ENCODE results near the gene MAPK11. TPM values are rescaled to one million over a fixed set of nuclear protein-coding genes. Genes with fewer than 3 reads are reported as not detected.

The MAPK11 gene
- total and polyA plus RNA-seq, 4 donors: 5.7 to 40.2 (median 25.2) TPM

GRCh38 chr22:50296658-50297490 is 26.7 kb upstream of the MAPK11 start:
- no peaks in the 10 kb centered on the region for H3K27me3 ChIP-seq (ENCODE audit: control insufficient read depth, insufficient read depth, low read length)
- no peaks in the 10 kb centered on the region for H3K9me3 ChIP-seq (ENCODE audit: control insufficient read depth, insufficient read depth, low read length)
- peaks cover 65% of the 10 kb centered on the region for H3K36me3 ChIP-seq (ENCODE audit: control insufficient read depth, insufficient read depth, low read length)
- whole genome bisulfite sequencing (ENCODE audit: insufficient coverage): 75% methylated on average over 26 of the region's 29 CpGs
- H3K4me1 ChIP-seq (ENCODE audit: control insufficient read depth, insufficient read depth, low read length): peaks cover 82% of the 10 kb centered on the region
- no peak overlapping the region for H3K27ac ChIP-seq (ENCODE audit: low read depth, low read length)
- no peak for DNase-seq (ENCODE audit: low read depth in 4 of 6, low spot score in 6 of 6)
- no peak overlapping the region for H3K4me3 ChIP-seq (ENCODE audit: low read depth, low read length)

DNA sequence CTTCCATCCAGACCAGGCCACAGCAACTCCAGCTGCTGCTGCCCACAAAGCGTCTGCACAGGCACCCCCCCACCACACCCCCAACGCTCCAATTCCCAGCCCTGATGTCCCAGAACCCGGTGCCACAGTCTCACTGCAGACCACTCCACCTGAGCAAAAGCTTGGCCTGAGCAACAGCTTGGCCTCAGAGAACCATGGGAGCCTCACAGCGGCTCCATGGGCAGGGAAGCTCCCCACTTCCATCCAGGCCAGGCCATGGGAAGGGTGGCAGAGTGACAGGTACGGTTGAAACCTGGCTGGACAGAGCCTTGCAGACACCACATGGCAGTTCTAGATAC is 24.1 kb upstream of the MAPK11 start:
- Histone ChIP-seq H3K27ac (ENCODE audit: low read depth, low read length) (peak overlapping the region; percentile 60), H3K9me3 (ENCODE audit: control insufficient read depth, insufficient read depth, low read length) (no peaks in the 10 kb centered on the region), H3K4me1 (ENCODE audit: control insufficient read depth, insufficient read depth, low read length) (peaks cover 57% of the 10 kb centered on the region), H3K27me3 (ENCODE audit: control insufficient read depth, insufficient read depth, low read length) (no peaks in the 10 kb centered on the region), H3K4me3 (ENCODE audit: low read depth, low read length) (no peak overlapping the region), H3K36me3 (ENCODE audit: control insufficient read depth, insufficient read depth, low read length) (peaks cover 72% of the 10 kb centered on the region)
- WGBS (ENCODE audit: insufficient coverage): 73% methylated on average over 4 of the region's 5 CpGs
- no peak for DNase-seq (ENCODE audit: low read depth in 4 of 6, low spot score in 6 of 6)

- peaks cover 51% of the 10 kb centered on the region for H3K4me1 ChIP-seq (ENCODE audit: control insufficient read depth, insufficient read depth, low read length)
- no peaks in the 10 kb centered on the region for H3K9me3 ChIP-seq (ENCODE audit: control insufficient read depth, insufficient read depth, low read length)
- peak overlapping the region; percentile 73 for H3K27ac ChIP-seq (ENCODE audit: low read depth, low read length)
- DNase-seq (ENCODE audit: low read depth in 4 of 6, low spot score in 6 of 6): peak in 1 of 6 donors; percentile 66
- H3K36me3 ChIP-seq (ENCODE audit: control insufficient read depth, insufficient read depth, low read length): peaks cover 75% of the 10 kb centered on the region
- H3K27me3 ChIP-seq (ENCODE audit: control insufficient read depth, insufficient read depth, low read length): no peaks in the 10 kb centered on the region
- 29% methylated on average over 42 of the region's 42 CpGs for WGBS (ENCODE audit: insufficient coverage)
- no peak overlapping the region for H3K4me3 ChIP-seq (ENCODE audit: low read depth, low read length)
Observed at GRCh38 chr22:50293441-50294318, 23.5 kb upstream of the MAPK11 start.

- DNase-seq (ENCODE audit: low read depth in 4 of 6, low spot score in 6 of 6): no peak
- peak overlapping the region; percentile 73 for H3K27ac ChIP-seq (ENCODE audit: low read depth, low read length)
- H3K4me3 ChIP-seq (ENCODE audit: low read depth, low read length): no peak overlapping the region
- H3K27me3 ChIP-seq (ENCODE audit: control insufficient read depth, insufficient read depth, low read length): no peaks in the 10 kb centered on the region
- WGBS (ENCODE audit: insufficient coverage): 61% methylated on average over 25 of the region's 29 CpGs
- H3K4me1 ChIP-seq (ENCODE audit: control insufficient read depth, insufficient read depth, low read length): peaks cover 43% of the 10 kb centered on the region
- no peaks in the 10 kb centered on the region for H3K9me3 ChIP-seq (ENCODE audit: control insufficient read depth, insufficient read depth, low read length)
- peaks cover 76% of the 10 kb centered on the region for H3K36me3 ChIP-seq (ENCODE audit: control insufficient read depth, insufficient read depth, low read length)
Observed at GRCh38 chr22:50292643-50293440, 22.7 kb upstream of the MAPK11 start.

- Histone ChIP-seq H3K9me3 (ENCODE audit: control insufficient read depth, insufficient read depth, low read length) (no peaks in the 10 kb centered on the region), H3K27ac (ENCODE audit: low read depth, low read length) (no peak overlapping the region), H3K4me1 (ENCODE audit: control insufficient read depth, insufficient read depth, low read length) (peaks cover 27% of the 10 kb centered on the region), H3K4me3 (ENCODE audit: low read depth, low read length) (no peak overlapping the region), H3K27me3 (ENCODE audit: control insufficient read depth, insufficient read depth, low read length) (no peaks in the 10 kb centered on the region), H3K36me3 (ENCODE audit: control insufficient read depth, insufficient read depth, low read length) (peaks cover 96% of the 10 kb centered on the region)
- WGBS (ENCODE audit: insufficient coverage): 93% methylated on average over 35 of the region's 37 CpGs
- no peak for DNase-seq (ENCODE audit: low read depth in 4 of 6, low spot score in 6 of 6)
Observed at GRCh38 chr22:50289942-50290630, 19.9 kb upstream of the MAPK11 start.

- Histone ChIP-seq H3K36me3 (ENCODE audit: control insufficient read depth, insufficient read depth, low read length) (peaks cover 97% of the 10 kb centered on the region), H3K27ac (ENCODE audit: low read depth, low read length) (no peak overlapping the region), H3K9me3 (ENCODE audit: control insufficient read depth, insufficient read depth, low read length) (no peaks in the 10 kb centered on the region), H3K27me3 (ENCODE audit: control insufficient read depth, insufficient read depth, low read length) (no peaks in the 10 kb centered on the region), H3K4me1 (ENCODE audit: control insufficient read depth, insufficient read depth, low read length) (peaks cover 22% of the 10 kb centered on the region), H3K4me3 (ENCODE audit: low read depth, low read length) (no peak overlapping the region)
- DNase-seq (ENCODE audit: low read depth in 4 of 6, low spot score in 6 of 6): no peak
- 95% methylated on average over 57 of the region's 57 CpGs for WGBS (ENCODE audit: insufficient coverage)
Observed at GRCh38 chr22:50289151-50289941, 19.2 kb upstream of the MAPK11 start.

- DNase-seq (ENCODE audit: low read depth in 4 of 6, low spot score in 6 of 6): no peak
- Histone ChIP-seq H3K36me3 (ENCODE audit: control insufficient read depth, insufficient read depth, low read length) (peaks cover 99% of the 10 kb centered on the region), H3K4me3 (ENCODE audit: low read depth, low read length) (no peak overlapping the region), H3K4me1 (ENCODE audit: control insufficient read depth, insufficient read depth, low read length) (peaks cover 6% of the 10 kb centered on the region), H3K9me3 (ENCODE audit: control insufficient read depth, insufficient read depth, low read length) (no peaks in the 10 kb centered on the region), H3K27me3 (ENCODE audit: control insufficient read depth, insufficient read depth, low read length) (no peaks in the 10 kb centered on the region), H3K27ac (ENCODE audit: low read depth, low read length) (no peak overlapping the region)
- WGBS (ENCODE audit: insufficient coverage): 95% methylated on average over 30 of the region's 31 CpGs
Observed at GRCh38 chr22:50287731-50288130, 17.6 kb upstream of the MAPK11 start.

- WGBS (ENCODE audit: insufficient coverage): 93% methylated on average over 40 of the region's 40 CpGs
- no peak for DNase-seq (ENCODE audit: low read depth in 4 of 6, low spot score in 6 of 6)
- Histone ChIP-seq H3K9me3 (ENCODE audit: control insufficient read depth, insufficient read depth, low read length) (no peaks in the 10 kb centered on the region), H3K4me1 (ENCODE audit: control insufficient read depth, insufficient read depth, low read length) (no peaks in the 10 kb centered on the region), H3K36me3 (ENCODE audit: control insufficient read depth, insufficient read depth, low read length) (peaks cover 100% of the 10 kb centered on the region), H3K27me3 (ENCODE audit: control insufficient read depth, insufficient read depth, low read length) (no peaks in the 10 kb centered on the region), H3K27ac (ENCODE audit: low read depth, low read length) (no peak overlapping the region), H3K4me3 (ENCODE audit: low read depth, low read length) (no peak overlapping the region)
Observed at GRCh38 chr22:50286701-50287318, 16.6 kb upstream of the MAPK11 start.
